Activated effector memory CD4-positive, alpha-beta T cell treated with Interleukin-2 at 50 U/mL for 16 hours (primary cell): ENCODE measurements around the gene TPCN2.

Experiments
- DNase-seq: peaks from one replicate; pipeline ENCODE4 v3.0.0-alpha.2; 2020

Gene TPCN2

GRCh38 chr11:69058511-69059270 is 10.0 kb downstream of the TPCN2 start:
- DNase-seq, result no peak

GRCh38 chr11:69059429-69059828 is 10.7 kb downstream of the TPCN2 start:
- no peak for DNase-seq

DNA sequence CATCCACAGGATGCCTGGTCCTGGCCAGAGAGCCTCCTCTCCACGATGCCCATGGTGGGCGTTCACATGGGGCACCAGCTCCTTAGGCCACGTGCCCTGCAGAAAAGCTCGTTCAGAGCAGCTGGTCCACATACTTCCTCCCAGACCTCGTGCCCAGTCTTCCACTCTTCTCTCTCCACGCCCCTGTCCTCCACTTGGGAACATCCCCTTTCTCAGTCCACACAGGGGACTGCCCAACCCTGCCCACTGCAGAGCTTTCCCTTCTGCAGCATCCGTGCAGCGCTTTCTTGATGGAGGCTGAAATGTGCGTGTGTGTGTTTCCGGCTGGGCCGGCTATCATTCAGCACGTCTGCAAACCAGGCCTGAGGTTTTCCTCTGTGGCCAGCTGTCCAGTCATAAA is 11.3 kb downstream of the TPCN2 start:
- no peak for DNase-seq

GRCh38 chr11:69060806-69061712 is 12.3 kb downstream of the TPCN2 start:
- no peak for DNase-seq

DNA sequence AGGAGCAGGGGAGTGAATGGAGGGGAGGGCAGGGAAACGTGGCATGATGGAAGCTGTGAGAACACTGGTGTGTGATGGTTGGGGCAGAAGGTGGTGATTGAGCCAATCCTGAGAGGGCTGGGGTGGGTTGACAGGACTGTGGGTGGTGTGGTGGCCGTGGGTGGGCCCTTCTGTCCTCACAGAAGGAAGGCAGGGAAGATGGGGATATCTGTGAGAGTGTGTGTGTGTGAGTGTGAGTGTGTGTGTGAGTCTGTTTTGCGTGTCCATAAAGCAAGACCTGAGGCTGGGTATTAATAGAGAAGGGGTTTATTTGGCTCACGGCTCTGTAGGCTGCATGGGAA is 13.0 kb downstream of the TPCN2 start:
- no peak for DNase-seq

DNA sequence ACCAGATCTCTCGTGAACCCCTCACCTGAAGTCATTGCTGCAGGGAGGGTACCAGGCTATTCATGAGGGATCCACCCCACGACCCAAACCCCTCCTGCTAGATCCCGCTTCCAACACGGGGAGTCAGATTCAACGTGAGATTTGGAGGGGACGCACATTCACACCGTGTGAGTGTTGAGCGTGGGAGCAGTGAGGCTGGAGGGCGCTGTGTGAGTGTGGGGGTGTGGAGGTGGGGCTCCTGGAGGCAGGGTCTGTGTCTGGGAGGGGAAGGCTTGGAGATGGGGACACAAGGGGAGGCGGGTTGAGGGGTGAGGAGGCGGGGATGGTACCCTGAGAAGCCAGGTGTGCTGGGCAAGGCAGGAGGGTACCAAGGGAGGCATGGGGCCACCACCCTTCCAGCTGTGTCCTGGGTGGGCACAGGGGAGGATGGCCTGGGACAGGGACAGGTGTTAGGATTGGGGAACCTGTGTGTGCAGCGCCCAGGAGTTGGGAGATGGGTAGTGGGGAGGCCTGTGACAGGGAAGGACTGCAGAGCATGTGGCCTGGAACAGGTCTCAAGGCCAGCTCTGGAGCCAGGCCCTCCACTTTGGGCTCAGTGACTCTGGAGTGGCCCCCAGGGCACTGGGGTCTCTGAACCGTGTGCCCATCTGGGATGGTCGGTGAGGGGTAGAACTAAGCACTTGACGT is 13.6 kb downstream of the TPCN2 start:
- DNase-seq, result no peak

- no peak for DNase-seq
These were observed 14.3 kb downstream of the TPCN2 start for GRCh38 chr11:69062873-69063651.

GRCh38 chr11:69063652-69064260 is 15.0 kb downstream of the TPCN2 start:
- DNase-seq, result no peak

DNA sequence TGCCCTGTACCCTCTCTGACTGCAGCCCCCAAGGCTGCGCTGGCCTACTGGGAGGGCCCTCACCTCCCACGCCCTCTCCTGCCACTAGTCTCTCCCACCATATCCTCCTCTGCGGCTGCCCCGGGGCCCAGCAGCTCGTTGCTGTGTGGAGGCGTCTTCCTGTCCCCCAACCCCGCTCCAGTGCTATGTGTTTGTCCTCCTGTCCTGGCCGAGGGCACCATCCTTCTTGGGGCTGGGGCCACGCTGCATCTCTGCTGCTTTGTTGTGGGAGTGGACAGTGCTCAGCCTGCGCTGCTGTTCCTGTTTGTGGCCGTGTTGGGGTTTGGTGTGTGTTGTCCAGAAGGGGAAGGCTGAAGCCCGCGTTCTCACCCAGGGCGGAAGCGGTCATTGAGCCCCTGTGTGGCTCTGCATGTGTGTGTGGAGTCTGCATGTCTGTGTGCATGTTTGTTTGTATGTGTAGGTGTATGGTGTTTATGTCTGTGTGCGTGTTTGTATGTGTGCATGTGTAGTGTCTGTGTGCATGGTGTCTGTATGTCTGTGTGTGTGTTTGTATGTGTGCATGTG is 15.7 kb downstream of the TPCN2 start:
- DNase-seq, result no peak

DNA sequence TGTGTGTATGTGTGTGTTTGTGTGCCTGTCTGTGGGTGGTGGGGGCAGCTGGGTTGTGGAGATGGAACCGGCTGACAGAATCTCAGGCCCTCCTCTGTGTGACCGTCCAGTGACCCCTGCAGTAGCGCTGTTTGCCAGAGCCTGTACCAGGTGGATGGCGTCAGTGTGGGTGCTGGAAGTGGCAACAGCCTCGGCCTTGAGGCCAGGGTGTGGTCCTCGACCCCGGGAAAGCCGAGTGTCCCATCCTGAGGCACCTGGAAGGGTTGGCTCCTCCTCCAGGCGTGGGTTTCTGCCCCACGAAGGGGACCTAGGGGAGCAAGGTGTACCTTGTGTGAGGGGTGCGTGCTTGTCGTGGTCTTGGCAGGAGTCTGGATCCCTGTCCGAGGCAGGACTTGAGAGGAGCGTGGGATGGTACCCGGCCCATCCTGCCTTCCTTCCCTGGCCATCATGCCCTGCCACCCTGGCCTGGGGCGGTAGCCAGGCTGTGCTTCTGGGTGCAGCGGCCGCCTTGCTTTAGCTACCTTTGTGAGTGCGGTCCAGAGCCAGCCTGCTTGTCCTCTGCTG is 16.5 kb downstream of the TPCN2 start:
- DNase-seq, result no peak

DNA sequence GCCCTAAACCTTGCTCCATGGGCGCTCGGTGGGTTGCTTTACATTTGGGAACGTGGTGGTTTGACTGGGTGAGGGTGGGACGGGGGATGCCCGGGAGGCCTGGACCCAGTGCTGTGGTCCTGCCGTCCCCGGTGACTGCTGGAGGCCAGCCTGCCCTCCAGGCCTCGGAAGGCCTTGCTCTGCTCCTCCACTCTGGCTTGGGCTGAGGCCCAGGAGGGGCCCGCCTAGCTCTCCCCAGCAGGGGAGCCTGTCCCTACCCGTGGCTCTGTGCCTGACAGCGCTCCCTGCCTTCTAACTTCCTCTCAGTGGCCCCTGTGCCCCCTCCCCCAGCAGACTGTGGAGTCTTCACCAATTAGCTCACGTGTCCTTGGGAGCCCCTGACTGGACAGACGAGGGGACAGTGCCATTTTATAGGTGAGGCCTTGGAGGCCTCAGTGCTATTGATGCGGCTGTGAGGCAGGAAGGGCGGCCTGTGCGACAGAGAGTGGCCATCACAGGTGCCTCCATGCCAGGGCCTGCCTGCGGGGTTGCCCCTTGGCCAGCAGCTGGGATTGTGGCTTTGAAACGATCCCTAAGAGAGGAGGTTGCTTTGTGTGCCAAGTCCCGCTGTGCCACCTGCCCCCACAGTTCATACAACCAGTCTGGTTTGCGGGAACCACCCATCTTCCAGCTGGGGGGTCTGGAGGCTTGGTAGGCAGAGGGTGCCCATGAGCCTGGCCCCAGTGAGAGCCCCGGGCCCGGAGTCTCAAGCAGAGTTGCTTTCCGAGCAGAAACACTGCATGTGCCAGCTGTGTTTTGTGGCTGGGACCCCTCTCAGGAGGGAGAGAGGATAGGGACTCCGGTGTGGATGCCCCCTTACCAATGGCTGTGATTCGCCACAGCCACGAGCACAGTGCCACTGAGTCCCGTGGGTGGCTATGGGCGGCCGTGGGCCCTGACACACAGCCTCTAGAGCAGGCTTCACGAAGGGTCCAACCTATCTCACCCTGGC is 17.7 kb downstream of the TPCN2 start:
- DNase-seq, result no peak

- no peak for DNase-seq
These were observed 18.5 kb downstream of the TPCN2 start for GRCh38 chr11:69067200-69067599.

- DNase-seq, result no peak
These were observed 22.5 kb downstream of the TPCN2 start for GRCh38 chr11:69071086-69071800.

DNA sequence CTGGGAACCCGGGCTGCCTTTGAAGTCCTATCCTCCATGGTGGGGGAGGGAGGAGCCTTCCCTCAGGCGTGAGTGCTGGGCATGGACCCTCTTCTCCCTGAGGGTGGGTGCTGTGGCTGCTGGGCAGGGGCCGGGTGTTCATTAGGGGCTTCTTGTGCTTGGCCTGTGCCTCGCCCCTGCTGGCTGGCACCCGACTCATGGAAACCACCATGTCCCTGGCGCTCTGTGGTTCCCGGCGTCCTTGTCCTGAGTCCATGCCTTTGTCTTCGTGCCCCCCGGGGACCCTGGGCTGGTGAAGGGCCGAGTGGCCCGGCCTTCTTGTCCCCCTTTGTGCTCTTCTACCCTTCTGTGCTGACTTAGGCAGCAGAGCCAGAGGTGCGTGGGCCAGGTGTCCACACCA is 23.2 kb downstream of the TPCN2 start:
- DNase-seq, result no peak

GRCh38 chr11:69073469-69073868 is 24.7 kb downstream of the TPCN2 start:
- DNase-seq, result no peak

DNA sequence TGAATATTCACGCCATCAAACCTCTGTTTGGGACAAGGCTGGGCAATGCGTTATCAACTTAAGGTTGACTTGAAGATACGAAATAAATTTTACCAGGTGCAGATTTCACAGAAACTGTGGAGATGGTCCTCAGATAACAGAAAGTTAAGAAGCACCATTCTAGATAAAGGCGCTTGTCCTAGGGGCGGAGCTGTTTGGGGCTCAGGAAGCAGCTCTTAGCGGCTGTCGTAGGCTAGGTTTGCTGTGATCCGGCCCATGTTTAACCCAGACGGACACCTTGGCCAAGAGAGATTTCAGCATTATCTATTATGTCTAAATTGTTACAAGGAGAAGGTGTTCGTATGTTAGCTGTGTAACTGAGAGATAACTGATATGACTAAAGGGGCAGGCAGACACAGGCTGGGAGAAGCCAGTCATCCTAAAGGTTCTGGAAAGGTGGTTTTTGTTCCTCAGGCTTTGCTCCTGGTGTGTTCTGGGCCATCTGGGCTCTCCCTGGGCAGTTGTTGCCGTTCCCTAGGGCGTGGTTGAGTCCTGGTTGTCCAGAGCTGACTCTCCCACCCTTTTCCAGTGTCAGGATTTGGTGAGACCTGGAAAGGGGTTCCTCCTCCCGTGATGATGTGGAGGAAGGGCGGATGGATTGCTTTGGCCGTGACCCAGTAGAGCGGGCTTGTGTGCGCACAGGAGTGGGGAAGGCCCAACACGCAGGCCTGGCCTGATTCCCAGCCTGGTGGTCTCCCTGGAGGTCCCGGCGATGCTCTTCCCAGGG is 25.8 kb downstream of the TPCN2 start:
- DNase-seq, result no peak

DNA sequence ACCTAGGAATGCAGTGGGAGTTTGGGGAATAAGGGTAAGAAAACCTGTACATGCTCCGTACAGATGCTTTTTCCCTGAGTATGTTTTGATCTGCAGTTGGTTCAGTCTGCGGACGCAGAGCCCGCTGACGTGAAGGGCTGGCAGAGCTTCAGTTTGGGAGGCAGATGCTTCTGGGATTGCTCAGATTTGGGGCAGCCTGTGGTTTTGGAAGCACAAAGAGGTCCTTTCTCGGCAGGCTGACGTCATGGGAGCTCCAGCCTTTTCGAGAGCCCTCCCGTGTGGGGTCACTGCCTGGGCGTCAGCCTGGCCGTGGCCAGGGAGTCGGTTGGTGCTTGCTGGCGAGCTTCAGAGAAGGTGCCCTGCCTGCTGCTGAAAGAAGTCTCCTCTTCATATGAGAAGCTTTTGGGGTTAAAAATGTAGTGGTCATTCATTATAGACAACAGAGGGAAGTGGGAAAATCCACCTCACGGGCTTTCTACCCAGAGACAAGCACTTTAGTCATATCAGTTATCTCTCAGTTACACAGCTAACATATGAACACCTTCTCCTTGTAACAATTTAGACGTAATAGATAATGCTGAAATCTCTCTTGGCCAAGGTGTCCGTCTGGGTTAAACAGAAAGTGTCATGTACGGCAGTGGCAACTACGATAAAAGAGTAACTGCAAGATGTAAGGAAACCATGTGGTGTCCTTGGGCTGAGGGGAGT is 26.8 kb downstream of the TPCN2 start:
- no peak for DNase-seq

GRCh38 chr11:69076129-69076791 is 27.5 kb downstream of the TPCN2 start:
- DNase-seq, result no peak
